ENCODE measurements around the gene BSPRY.

GRCh38 chr9:113352411-113352810 is 3.1 kb downstream of the BSPRY start:
- no peak for TF ChIP-seq CTCF (IDR thresholded peaks at IDR 0.05)
- TF ChIP-seq EP300 (IDR thresholded peaks at IDR 0.05) = no peak
- TF ChIP-seq POLR2A (IDR thresholded peaks at IDR 0.05; ENCODE audit: low read depth) = no peak
